PC-9 (cell line): ENCODE data around the gene PWP2. TPM values are rescaled to one million over a fixed set of nuclear protein-coding genes. Genes with fewer than 3 reads are reported as not detected.

Source experiments
- BruUV-seq: library from RNA; stranded (reverse); fragments of 400-500 nt; replicated peaks from 2 replicates; lab custom pipeline; 2021; lab: Mats Ljungman, UMichigan
- CTCF ChIA-PET: fragments of 300-600 bp; sonication (Branson Sonifier 250); formaldehyde crosslinking; loops from one replicate; lab custom pipeline; 2022; ENCODE audit warnings: antibody characterized with exemption; lab: Charles Lee
- POLR2A ChIA-PET: fragments of 300-600 bp; sonication (Branson Sonifier 250); formaldehyde crosslinking; loops from one replicate; lab custom pipeline; 2022; ENCODE audit warnings: antibody characterized with exemption; ENCODE audit not compliant: unreplicated experiment; lab: Charles Lee
- DNase-seq, 2 experiments: peaks; one replicate each; pipeline versions ENCODE4 v3.0.0 to v3.0.0-alpha.2; 2015 to 2022; ENCODE audit warnings: mixed read lengths in 1 of 2
- H2AFZ ChIP-seq: fragments of 200-600 bp; sonication (generic); 2 replicates; pipeline ENCODE4 v1.8.1; 2017; ENCODE audit warnings: antibody characterized with exemption
- H3F3A ChIP-seq: fragments of 200-600 bp; sonication (generic); 2 replicates; pipeline ENCODE4 v1.8.1; 2017; ENCODE audit warnings: antibody characterized with exemption, mild to moderate bottlenecking, low read depth; ENCODE audit not compliant: insufficient read depth
- H3K27ac ChIP-seq: fragments of 200-600 bp; sonication (generic); 2 replicates; pipeline ENCODE4 v1.6.1; 2016; ENCODE audit warnings: mixed run types
- H3K27me3 ChIP-seq: fragments of 200-600 bp; sonication (generic); 2 replicates; pipeline ENCODE4 v1.6.1; 2016; ENCODE audit warnings: low read depth, mixed run types; ENCODE audit not compliant: insufficient read depth
- H3K36me3 ChIP-seq: fragments of 200-600 bp; sonication (generic); 2 replicates; pipeline ENCODE4 v1.6.1; 2016; ENCODE audit warnings: low read depth, mixed run types
- H3K4me1 ChIP-seq: fragments of 200-600 bp; sonication (generic); replicated peaks from 2 replicates; pipeline ENCODE4 v1.6.1; 2016; ENCODE audit warnings: mixed run types; ENCODE audit not compliant: insufficient read depth
- H3K4me2 ChIP-seq: fragments of 200-600 bp; sonication (generic); 2 replicates; pipeline ENCODE4 v1.6.1; 2017; ENCODE audit warnings: mixed run types
- H3K4me3 ChIP-seq: fragments of 200-600 bp; sonication (generic); 2 replicates; pipeline ENCODE4 v1.6.1; 2016; ENCODE audit warnings: mixed run types
- H3K79me2 ChIP-seq: fragments of 200-600 bp; sonication (generic); 2 replicates; pipeline ENCODE4 v1.6.1; 2017; ENCODE audit warnings: low read depth, mixed run types
- H3K9me2 ChIP-seq: fragments of 200-600 bp; sonication (generic); 2 replicates; pipeline ENCODE4 v1.8.1; 2017; ENCODE audit warnings: mild to moderate bottlenecking; ENCODE audit not compliant: insufficient read depth
- H3K9me3 ChIP-seq: fragments of 200-600 bp; sonication (generic); 2 replicates; pipeline ENCODE4 v1.8.1; 2016; ENCODE audit warnings: low read depth; ENCODE audit not compliant: insufficient read depth
- H4K20me1 ChIP-seq: fragments of 200-600 bp; sonication (generic); 2 replicates; pipeline ENCODE4 v1.8.1; 2017; ENCODE audit not compliant: insufficient read depth
- EZH2 ChIP-seq: fragments of 200-600 bp; sonication (generic); IDR thresholded peaks from 2 replicates; pipeline ENCODE4 v1.8.0; 2017; ENCODE audit warnings: antibody characterized with exemption, low read depth
- intact Hi-C: fragments of 100-400 bp; cut with micrococcal nuclease; formaldehyde crosslinking; loops from one replicate; pipeline ENCODE4 v1.10.0; 2022; ENCODE audit not compliant: unreplicated experiment
- total RNA-seq: library from RNA; stranded (reverse); gene quantifications from 2 replicates; pipeline ENCODE4 v1.2.3, GENCODE V29; 2021
- TF ChIP-seq, protein P1 (sequence below): fragments of 200-600 bp; sonication (generic); conservative IDR thresholded peaks from 2 replicates; pipeline ENCODE4 v1.6.1; 2017; ENCODE audit warnings: mixed run types, antibody characterized with exemption, mild to moderate bottlenecking, moderate library complexity

The PWP2 gene
- total RNA-seq, 1 experiment from 2014 or later: 22.6 TPM

GRCh38 chr21:44090325-44090724 lies 16.9 kb upstream of the PWP2 start:
- intact Hi-C loops: no loop called here
- TF ChIP-seq EZH2: no peak
- TF ChIP-seq, protein P1, sequence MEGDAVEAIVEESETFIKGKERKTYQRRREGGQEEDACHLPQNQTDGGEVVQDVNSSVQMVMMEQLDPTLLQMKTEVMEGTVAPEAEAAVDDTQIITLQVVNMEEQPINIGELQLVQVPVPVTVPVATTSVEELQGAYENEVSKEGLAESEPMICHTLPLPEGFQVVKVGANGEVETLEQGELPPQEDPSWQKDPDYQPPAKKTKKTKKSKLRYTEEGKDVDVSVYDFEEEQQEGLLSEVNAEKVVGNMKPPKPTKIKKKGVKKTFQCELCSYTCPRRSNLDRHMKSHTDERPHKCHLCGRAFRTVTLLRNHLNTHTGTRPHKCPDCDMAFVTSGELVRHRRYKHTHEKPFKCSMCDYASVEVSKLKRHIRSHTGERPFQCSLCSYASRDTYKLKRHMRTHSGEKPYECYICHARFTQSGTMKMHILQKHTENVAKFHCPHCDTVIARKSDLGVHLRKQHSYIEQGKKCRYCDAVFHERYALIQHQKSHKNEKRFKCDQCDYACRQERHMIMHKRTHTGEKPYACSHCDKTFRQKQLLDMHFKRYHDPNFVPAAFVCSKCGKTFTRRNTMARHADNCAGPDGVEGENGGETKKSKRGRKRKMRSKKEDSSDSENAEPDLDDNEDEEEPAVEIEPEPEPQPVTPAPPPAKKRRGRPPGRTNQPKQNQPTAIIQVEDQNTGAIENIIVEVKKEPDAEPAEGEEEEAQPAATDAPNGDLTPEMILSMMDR: no peak
- Histone ChIP-seq H3K4me2 (no peak overlapping the region), H3K4me1 (no peaks in the 10 kb centered on the region), H3K9me3 (no peaks in the 10 kb centered on the region), H3F3A (no peaks in the 10 kb centered on the region), H3K36me3 (peaks cover 4% of the 10 kb centered on the region; the same call in 1 of the 2 replicates), H3K79me2 (no peaks in the 10 kb centered on the region), H2AFZ (no peak overlapping the region), H4K20me1 (no peaks in the 10 kb centered on the region), H3K27ac (no peak overlapping the region), H3K9me2 (no peaks in the 10 kb centered on the region), H3K4me3 (no peak overlapping the region), H3K27me3 (no peaks in the 10 kb centered on the region)
- CTCF ChIA-PET: no interaction called here
- no TSS peak for BruUV-seq
- DNase-seq: no peak
- POLR2A ChIA-PET: no interaction called here

DNA sequence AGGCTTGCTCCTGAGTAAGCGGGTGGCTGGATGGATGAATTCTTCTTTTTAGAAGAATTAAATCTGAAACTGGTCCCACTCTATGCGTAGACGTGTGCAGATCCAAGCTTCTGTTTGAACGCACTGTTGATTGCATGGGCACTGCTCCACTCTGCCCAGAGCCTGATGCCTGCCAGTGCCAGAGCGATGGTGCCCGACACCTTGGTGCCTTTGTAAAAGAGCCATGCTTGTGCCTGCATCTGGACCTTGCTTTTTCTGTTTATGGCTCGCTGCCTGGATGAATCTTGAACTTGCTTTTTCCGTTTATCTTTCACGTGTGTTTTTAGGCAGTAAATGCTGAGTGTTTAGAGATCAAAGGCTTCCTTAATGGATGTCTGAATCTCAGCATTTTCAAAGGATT lies 15.0 kb upstream of the PWP2 start:
- Histone ChIP-seq H3K4me3 (no peak overlapping the region), H4K20me1 (no peaks in the 10 kb centered on the region), H3K4me2 (no peak overlapping the region), H3F3A (no peaks in the 10 kb centered on the region), H3K9me3 (no peaks in the 10 kb centered on the region), H3K4me1 (no peaks in the 10 kb centered on the region), H2AFZ (no peak overlapping the region), H3K36me3 (peaks cover 4% of the 10 kb centered on the region; the same call in 1 of the 2 replicates), H3K27me3 (no peaks in the 10 kb centered on the region), H3K9me2 (no peaks in the 10 kb centered on the region), H3K79me2 (no peaks in the 10 kb centered on the region), H3K27ac (no peak overlapping the region)
- no TSS peak for BruUV-seq
- POLR2A ChIA-PET: no interaction called here
- intact Hi-C loops: no loop called here
- DNase-seq: no peak
- no peak for TF ChIP-seq EZH2
- TF ChIP-seq, protein P1: no peak
- CTCF ChIA-PET: no interaction called here

GRCh38 chr21:44093761-44094160 lies 13.4 kb upstream of the PWP2 start:
- Histone ChIP-seq H3K9me2 (no peaks in the 10 kb centered on the region), H3K4me2 (no peak overlapping the region), H3K4me1 (no peaks in the 10 kb centered on the region), H4K20me1 (no peaks in the 10 kb centered on the region), H2AFZ (no peak overlapping the region), H3F3A (no peaks in the 10 kb centered on the region), H3K36me3 (peaks cover 4% of the 10 kb centered on the region; the same call in 1 of the 2 replicates), H3K9me3 (no peaks in the 10 kb centered on the region), H3K79me2 (no peaks in the 10 kb centered on the region), H3K4me3 (no peak overlapping the region), H3K27me3 (no peaks in the 10 kb centered on the region), H3K27ac (no peak overlapping the region)
- CTCF ChIA-PET: no interaction called here
- no peak for DNase-seq
- BruUV-seq: no TSS peak
- intact Hi-C loops: no loop called here
- POLR2A ChIA-PET: no interaction called here
- TF ChIP-seq EZH2: no peak
- TF ChIP-seq, protein P1: no peak
